Cerebellar nuclear complex (tissue), 1 donor: Measurements from ENCODE around the gene CLK4.

Source experiments
- DNase-seq, 2 experiments: peaks; one replicate each; lab custom pipeline; 2025; lab: John Stamatoyannopoulos, UW

CLK4 gene

GRCh38 chr5:178554311-178554710 lies 72.5 kb downstream of the CLK4 start:
- DNase-seq, result no peak

DNA sequence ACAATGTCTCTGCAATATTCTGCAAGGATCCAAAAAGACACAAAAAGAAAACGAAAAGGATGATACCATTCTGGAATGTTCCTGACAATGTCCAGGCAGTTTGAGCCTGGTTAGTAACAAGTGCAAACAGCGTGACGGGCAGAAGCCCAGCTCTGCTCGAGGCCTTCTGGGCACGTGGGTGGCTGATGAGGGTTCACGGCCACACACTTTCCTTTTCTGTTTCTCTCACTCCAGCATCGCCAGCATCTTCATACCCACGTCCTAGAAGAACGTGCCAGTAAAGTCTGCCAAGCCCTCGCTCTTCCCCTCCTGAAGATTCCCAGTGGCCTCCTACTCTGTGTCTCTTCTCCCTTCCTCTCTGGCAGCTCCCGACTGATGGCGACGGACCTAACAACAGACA lies 73.3 kb downstream of the CLK4 start:
- DNase-seq, result no peak
